Rectal smooth muscle tissue (tissue), 1 donor: ENCODE results near the gene SAMHD1.
"Not testable (repeated sequence)": the region's sequence is repeated elsewhere in the genome, so short reads cannot be mapped to it uniquely, and the experiment has no call there.

Source experiments
- H3K27ac ChIP-seq: one replicate; pipeline ENCODE4 v1.7.0; 2013; ENCODE audit warnings: low read depth, low read length, inconsistent platforms
- H3K27me3 ChIP-seq: one replicate; pipeline ENCODE4 v1.7.0; 2013; ENCODE audit warnings: low read length; ENCODE audit not compliant: control insufficient read depth, insufficient read depth
- H3K36me3 ChIP-seq: one replicate; pipeline ENCODE4 v1.7.0; 2013; ENCODE audit warnings: low read length; ENCODE audit not compliant: control insufficient read depth, insufficient read depth
- H3K4me1 ChIP-seq: one replicate; pipeline ENCODE4 v1.7.0; 2013; ENCODE audit warnings: low read length; ENCODE audit not compliant: control insufficient read depth, insufficient read depth
- H3K4me3 ChIP-seq: one replicate; pipeline ENCODE4 v1.7.0; 2013; ENCODE audit warnings: low read length
- H3K9ac ChIP-seq: one replicate; pipeline ENCODE4 v1.7.0; 2013; ENCODE audit warnings: low read length

Gene SAMHD1

DNA sequence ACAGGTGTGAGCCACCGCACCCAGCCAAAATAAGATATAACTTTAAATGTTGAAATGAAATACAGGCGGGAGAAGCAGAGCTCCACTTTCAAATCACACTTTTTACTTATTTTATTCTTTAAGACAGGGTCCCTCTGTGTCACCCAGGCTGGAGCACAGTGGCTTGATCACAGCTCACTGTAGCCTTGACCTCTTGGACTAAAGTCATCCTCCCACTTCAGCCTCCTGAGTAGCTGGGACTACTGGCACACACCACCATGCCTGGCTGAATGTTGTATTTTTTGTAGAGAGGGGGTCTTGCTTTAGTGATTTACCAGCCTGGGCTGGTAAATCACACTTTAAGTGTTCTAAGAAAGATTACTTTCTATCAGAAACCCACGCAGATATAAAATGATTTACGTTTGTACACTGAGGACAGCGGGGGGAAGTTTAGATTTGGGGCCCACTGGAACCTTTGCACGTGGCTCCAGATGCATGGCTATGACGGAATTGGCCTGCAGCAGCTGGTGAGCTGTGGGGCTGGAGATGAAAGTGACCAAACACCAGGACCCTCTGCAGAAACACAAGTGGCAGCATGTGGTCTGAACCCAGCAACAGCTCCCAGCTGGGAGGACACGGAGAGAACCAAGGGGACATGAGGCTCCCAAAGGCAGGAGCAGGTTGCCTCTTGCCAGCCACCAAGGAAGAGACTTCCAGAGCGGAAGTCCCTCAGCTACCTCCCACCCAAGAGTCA is 102.0 kb downstream of the SAMHD1 start:
- no peak overlapping the region for H3K4me3 ChIP-seq
- no peaks in the 10 kb centered on the region for H3K36me3 ChIP-seq
- H3K4me1 ChIP-seq: peaks cover 55% of the 10 kb centered on the region
- no peak overlapping the region for H3K9ac ChIP-seq
- no peaks in the 10 kb centered on the region for H3K27me3 ChIP-seq
- H3K27ac ChIP-seq: peak overlapping the region; percentile 96

GRCh38 chr20:36848677-36849076 is 102.8 kb downstream of the SAMHD1 start:
- Histone ChIP-seq H3K9ac (no peak overlapping the region), H3K36me3 (no peaks in the 10 kb centered on the region), H3K27me3 (no peaks in the 10 kb centered on the region), H3K27ac (peak overlapping the region; percentile 96), H3K4me1 (peaks cover 56% of the 10 kb centered on the region), H3K4me3 (no peak overlapping the region)

GRCh38 chr20:36848078-36848660 is 103.3 kb downstream of the SAMHD1 start:
- Histone ChIP-seq H3K9ac (no peak overlapping the region), H3K4me3 (no peak overlapping the region), H3K4me1 (peaks cover 57% of the 10 kb centered on the region)

GRCh38 chr20:36847710-36848040 is 103.8 kb downstream of the SAMHD1 start:
- H3K4me1 ChIP-seq: peaks cover 59% of the 10 kb centered on the region
- H3K27ac ChIP-seq: peak overlapping the region; percentile 96
- H3K9ac ChIP-seq: no peak overlapping the region
- H3K4me3 ChIP-seq: no peak overlapping the region
- H3K27me3 ChIP-seq: no peaks in the 10 kb centered on the region
- H3K36me3 ChIP-seq: no peaks in the 10 kb centered on the region

More at GRCh38 chr20:36848078-36848660, 103.3 kb downstream of the SAMHD1 start:
- Histone ChIP-seq H3K27me3 (no peaks in the 10 kb centered on the region), H3K27ac (peak overlapping the region; percentile 96), H3K36me3 (no peaks in the 10 kb centered on the region)

GRCh38 chr20:36847009-36847709 is 104.3 kb downstream of the SAMHD1 start:
- H3K4me3 ChIP-seq: no peak overlapping the region
- H3K36me3 ChIP-seq: no peaks in the 10 kb centered on the region
- no peak overlapping the region for H3K9ac ChIP-seq
- H3K27me3 ChIP-seq: no peaks in the 10 kb centered on the region
- H3K27ac ChIP-seq: peak overlapping the region; percentile 96
- H3K4me1 ChIP-seq: peaks cover 56% of the 10 kb centered on the region

GRCh38 chr20:36845288-36845971 is 106.1 kb downstream of the SAMHD1 start:
- H3K4me1 ChIP-seq: peaks cover 50% of the 10 kb centered on the region
- H3K27me3 ChIP-seq: no peaks in the 10 kb centered on the region
- no peak overlapping the region for H3K9ac ChIP-seq
- no peaks in the 10 kb centered on the region for H3K36me3 ChIP-seq
- no peak overlapping the region for H3K4me3 ChIP-seq
- peak overlapping the region; percentile 96 for H3K27ac ChIP-seq

GRCh38 chr20:36841030-36841429 is 110.5 kb downstream of the SAMHD1 start:
- not testable (repeated sequence) for H3K9ac ChIP-seq, H3K27me3 ChIP-seq, H3K4me3 ChIP-seq, H3K36me3 ChIP-seq
- H3K4me1 ChIP-seq: peaks cover 17% of the 10 kb centered on the region
- peak overlapping the region; percentile 56 for H3K27ac ChIP-seq
